Measurements from ENCODE around the gene NECAB3. TPM values are rescaled to one million over a fixed set of nuclear protein-coding genes. Genes with fewer than 3 reads are reported as not detected.
A peak's percentile ranks its signal among the peaks of the same experiment; 100 is the strongest.
"Not testable (repeated sequence)": the region's sequence is repeated elsewhere in the genome, so short reads cannot be mapped to it uniquely, and the experiment has no call there.

Gene NECAB3
- total RNA-seq, 6 experiments from 2014 or later, result 13.2 to 21.9 (median 19.2) TPM

GRCh38 chr20:33704197-33704924, 30.1 kb upstream of the NECAB3 start:
- WGBS (ENCODE audit: insufficient coverage, low coverage, low lambda C conversion rate, missing lambda C conversion rate), result 65% methylated on average over 2 of the region's 11 CpGs

GRCh38 chr20:33703498-33704137, 29.4 kb upstream of the NECAB3 start:
- 84% methylated on average over 6 of the region's 8 CpGs for WGBS (ENCODE audit: insufficient coverage, low coverage, low lambda C conversion rate, missing lambda C conversion rate)
- TF ChIP-seq POLR2A (IDR thresholded peaks at IDR 0.05), result no peak
- TF ChIP-seq, protein P1, sequence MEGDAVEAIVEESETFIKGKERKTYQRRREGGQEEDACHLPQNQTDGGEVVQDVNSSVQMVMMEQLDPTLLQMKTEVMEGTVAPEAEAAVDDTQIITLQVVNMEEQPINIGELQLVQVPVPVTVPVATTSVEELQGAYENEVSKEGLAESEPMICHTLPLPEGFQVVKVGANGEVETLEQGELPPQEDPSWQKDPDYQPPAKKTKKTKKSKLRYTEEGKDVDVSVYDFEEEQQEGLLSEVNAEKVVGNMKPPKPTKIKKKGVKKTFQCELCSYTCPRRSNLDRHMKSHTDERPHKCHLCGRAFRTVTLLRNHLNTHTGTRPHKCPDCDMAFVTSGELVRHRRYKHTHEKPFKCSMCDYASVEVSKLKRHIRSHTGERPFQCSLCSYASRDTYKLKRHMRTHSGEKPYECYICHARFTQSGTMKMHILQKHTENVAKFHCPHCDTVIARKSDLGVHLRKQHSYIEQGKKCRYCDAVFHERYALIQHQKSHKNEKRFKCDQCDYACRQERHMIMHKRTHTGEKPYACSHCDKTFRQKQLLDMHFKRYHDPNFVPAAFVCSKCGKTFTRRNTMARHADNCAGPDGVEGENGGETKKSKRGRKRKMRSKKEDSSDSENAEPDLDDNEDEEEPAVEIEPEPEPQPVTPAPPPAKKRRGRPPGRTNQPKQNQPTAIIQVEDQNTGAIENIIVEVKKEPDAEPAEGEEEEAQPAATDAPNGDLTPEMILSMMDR (IDR thresholded peaks at IDR 0.05), result no peak
- intact Hi-C loops (cut with DNase I), result no loop called here
- H3K9me3 ChIP-seq, result no peaks in the 10 kb centered on the region
- no peak overlapping the region for H3K27ac ChIP-seq
- no peaks in the 10 kb centered on the region for H3K27me3 ChIP-seq
- ATAC-seq (peak in 2 of 4 donors; percentile 18 to 39), DNase-seq (no peak)
- H3K4me3 ChIP-seq, result no peak overlapping the region
- peaks cover 0 to 14% (median 6%) of the 10 kb centered on the region in 4 donors for H3K36me3 ChIP-seq
- H3K4me1 ChIP-seq, result peaks cover 0 to 14% (median 3%) of the 10 kb centered on the region in 4 donors

More at GRCh38 chr20:33704197-33704924, 30.1 kb upstream of the NECAB3 start:
- intact Hi-C loops (cut with DNase I), result no loop called here
- TF ChIP-seq, protein P1 (IDR thresholded peaks at IDR 0.05), result no peak
- no peak for TF ChIP-seq POLR2A (IDR thresholded peaks at IDR 0.05)
- peaks cover 0 to 14% (median 6%) of the 10 kb centered on the region in 4 donors for H3K36me3 ChIP-seq
- H3K27me3 ChIP-seq, result no peaks in the 10 kb centered on the region
- H3K4me3 ChIP-seq, result no peak overlapping the region
- peaks cover 0 to 14% (median 3%) of the 10 kb centered on the region in 4 donors for H3K4me1 ChIP-seq
- no peaks in the 10 kb centered on the region for H3K9me3 ChIP-seq
- ATAC-seq (no peak), DNase-seq (no peak)
- no peak overlapping the region for H3K27ac ChIP-seq

GRCh38 chr20:33702861-33703260, 28.6 kb upstream of the NECAB3 start:
- peaks cover 0 to 12% (median 5%) of the 10 kb centered on the region in 4 donors for H3K36me3 ChIP-seq
- H3K27ac ChIP-seq, result no peak overlapping the region
- intact Hi-C loops (cut with DNase I), result no loop called here
- peak; percentile 63 to 81 (median 76) for DNase-seq
- no peaks in the 10 kb centered on the region for H3K27me3 ChIP-seq
- H3K4me3 ChIP-seq, result no peak overlapping the region
- peak; percentile 86 to 95 (median 90) for ATAC-seq
- WGBS (ENCODE audit: insufficient coverage, low coverage, low lambda C conversion rate, missing lambda C conversion rate), result 39% methylated on average over 3 of the region's 5 CpGs
- no peak for TF ChIP-seq POLR2A (IDR thresholded peaks at IDR 0.05)
- TF ChIP-seq, protein P1 (IDR thresholded peaks at IDR 0.05), result no peak
- H3K4me1 ChIP-seq, result peaks cover 0 to 14% (median 3%) of the 10 kb centered on the region in 4 donors
- no peaks in the 10 kb centered on the region for H3K9me3 ChIP-seq

DNA sequence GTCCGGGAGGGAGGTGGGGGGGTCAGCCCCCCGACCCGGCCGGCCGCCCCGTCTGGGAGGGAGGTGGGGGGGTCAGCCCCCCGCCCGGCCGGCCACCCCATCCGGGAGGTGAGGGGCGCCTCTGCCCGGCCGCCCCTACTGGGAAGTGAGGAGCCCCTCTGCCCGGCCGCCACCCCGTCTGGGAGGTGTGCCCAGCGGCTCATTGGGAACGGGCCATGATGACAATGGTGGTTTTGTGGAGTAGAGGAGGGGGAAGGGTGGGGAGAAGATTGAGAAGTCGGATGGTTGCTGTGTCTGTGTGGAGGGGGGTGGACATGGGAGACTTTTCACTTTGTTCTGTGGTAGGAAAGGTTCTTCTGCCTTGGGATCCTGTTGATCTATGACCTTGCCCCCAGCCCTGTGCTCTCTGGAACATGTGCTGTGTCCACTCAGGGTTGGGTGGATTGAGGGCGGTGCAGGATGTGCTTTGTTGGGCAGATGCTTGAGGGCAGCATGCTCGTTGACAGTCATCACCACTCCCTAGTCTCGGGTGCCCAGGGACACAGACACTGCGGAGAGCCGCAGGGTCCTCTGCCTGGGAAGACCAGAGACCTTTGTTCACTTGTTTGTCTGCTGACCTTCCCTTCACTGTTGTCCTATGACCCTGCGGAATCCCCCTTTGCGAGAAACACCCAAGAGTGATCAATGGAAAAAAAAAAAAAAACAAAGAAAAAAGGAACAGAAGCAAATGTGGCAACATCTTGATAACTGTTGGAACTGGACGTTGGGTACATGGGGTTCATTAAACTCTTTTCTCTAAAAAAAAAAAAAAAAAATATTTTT, 27.6 kb upstream of the NECAB3 start:
- intact Hi-C loops (cut with DNase I), result no loop called here

DNA sequence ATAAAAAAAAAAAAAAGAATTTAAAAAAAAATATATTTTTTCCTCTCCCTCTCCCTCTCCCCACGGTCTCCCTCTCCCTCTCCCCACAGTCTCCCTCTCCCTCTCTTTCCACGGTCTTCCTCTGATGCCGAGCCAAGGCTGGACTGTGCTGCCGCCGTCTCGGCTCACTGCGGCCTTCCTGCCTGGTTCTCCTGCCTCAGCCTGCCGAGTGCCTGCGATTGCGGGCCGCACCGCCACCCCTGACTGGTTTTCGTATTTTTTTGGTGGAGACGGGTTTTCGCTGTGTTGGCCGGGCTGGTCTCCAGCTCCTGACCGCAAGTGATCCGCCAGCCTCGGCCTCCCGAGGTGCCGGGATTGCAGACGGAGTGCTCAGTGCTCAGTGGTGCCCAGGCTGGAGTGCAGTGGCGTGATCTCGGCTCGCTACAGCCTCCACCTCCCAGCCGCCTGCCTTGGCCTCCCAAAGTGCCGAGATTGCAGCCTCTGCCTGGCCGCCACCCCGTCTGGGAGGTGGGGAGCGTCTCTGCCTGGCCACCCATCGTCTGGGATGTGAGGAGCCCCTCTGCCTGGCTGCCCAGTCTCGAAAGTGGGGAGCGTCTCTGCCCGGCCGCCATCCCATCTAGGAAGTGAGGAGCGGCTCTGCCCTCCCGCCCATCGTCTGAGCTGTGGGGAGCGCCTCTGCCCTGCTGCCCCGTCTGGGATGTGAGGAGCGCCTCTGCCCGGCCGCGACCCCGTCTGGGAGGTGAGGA, 26.6 kb upstream of the NECAB3 start:
- H3K9me3 ChIP-seq; H3K27me3 ChIP-seq; H3K4me3 ChIP-seq; DNase-seq; ATAC-seq; H3K27ac ChIP-seq; intact Hi-C loops (cut with DNase I); H3K36me3 ChIP-seq: not testable (repeated sequence)
- 92% methylated on average over 17 of the region's 45 CpGs for WGBS (ENCODE audit: insufficient coverage, low coverage, low lambda C conversion rate, missing lambda C conversion rate)
- peaks cover 0 to 14% (median 3%) of the 10 kb centered on the region in 4 donors for H3K4me1 ChIP-seq

More for the DNA sequence above, 27.6 kb upstream of the NECAB3 start:
- peaks cover 0 to 2% (median under 1%) of the 10 kb centered on the region in 4 donors for H3K36me3 ChIP-seq
- WGBS (ENCODE audit: insufficient coverage, low coverage, low lambda C conversion rate, missing lambda C conversion rate), result 61% methylated on average over 9 of the region's 27 CpGs
- H3K4me3 ChIP-seq, result no peak overlapping the region
- TF ChIP-seq, protein P1 (IDR thresholded peaks at IDR 0.05), result no peak
- TF ChIP-seq POLR2A (IDR thresholded peaks at IDR 0.05), result no peak
- H3K9me3 ChIP-seq, result no peaks in the 10 kb centered on the region
- H3K4me1 ChIP-seq, result peaks cover 0 to 14% (median 3%) of the 10 kb centered on the region in 4 donors
- peak in 3 of 4 donors; percentile 32 to 59 (median 42) for ATAC-seq
- no peak overlapping the region for H3K27ac ChIP-seq
- H3K27me3 ChIP-seq, result no peaks in the 10 kb centered on the region
- no peak for DNase-seq

- H3K4me3 ChIP-seq; H3K36me3 ChIP-seq; H3K27me3 ChIP-seq; H3K9me3 ChIP-seq; H3K27ac ChIP-seq; intact Hi-C loops (cut with DNase I); DNase-seq; ATAC-seq: not testable (repeated sequence)
- WGBS (ENCODE audit: insufficient coverage, low coverage, low lambda C conversion rate, missing lambda C conversion rate), result no CpG with 5 or more reads among the region's 27 CpGs
- peaks cover 0 to 14% (median 3%) of the 10 kb centered on the region in 4 donors for H3K4me1 ChIP-seq
These were observed 24.7 kb upstream of the NECAB3 start for GRCh38 chr20:33698966-33699365.

All from right lobe of liver (tissue), 6 donors.